ENCODE measurements around the gene TTC7B. TPM values are rescaled to one million over a fixed set of nuclear protein-coding genes. Genes with fewer than 3 reads are reported as not detected.

The TTC7B gene
- total and polyA plus RNA-seq, 2 experiments from 2014 or later: 7.9 to 28.6 TPM

GRCh38 chr14:90839889-90840266 is 23.6 kb upstream of the TTC7B start (continued):
- no peak for TF ChIP-seq ETS1 (IDR thresholded peaks at IDR 0.05)

- Histone ChIP-seq H3K27ac (ENCODE audit: low read depth) (no peak overlapping the region), H3K36me3 (ENCODE audit: insufficient read depth) (no peaks in the 10 kb centered on the region), H3K9me2 (ENCODE audit: insufficient read depth) (no peaks in the 10 kb centered on the region), H3K4me3 (no peak overlapping the region), H4K20me1 (replicated peaks; ENCODE audit: insufficient read depth) (no peaks in the 10 kb centered on the region), H3K4me1 (ENCODE audit: insufficient read depth) (no peaks in the 10 kb centered on the region), H3K79me2 (replicated peaks; ENCODE audit: insufficient read depth) (no peaks in the 10 kb centered on the region), H3K27me3 (ENCODE audit: insufficient read depth) (no peaks in the 10 kb centered on the region), H2AFZ (no peak overlapping the region; the same call in 1 of the 2 replicates), H3K4me2 (no peak overlapping the region), H3F3A (replicated peaks; ENCODE audit: low read depth) (no peaks in the 10 kb centered on the region)
- Mint-ChIP-seq H3K27ac (no peak overlapping the region), H3K4me3 (no peak overlapping the region), H3K4me1 (no peaks in the 10 kb centered on the region), H3K27me3 (ENCODE audit: insufficient read depth, low read depth, poor library complexity) (peaks cover 2% of the 10 kb centered on the region), H3K36me3 (ENCODE audit: low read depth) (no peaks in the 10 kb centered on the region), H3K9me3 (no peaks in the 10 kb centered on the region; the same call in 2 of the 3 replicates)
- ATAC-seq (no peak), DNase-seq (ENCODE audit: low spot score) (no peak)
- TF ChIP-seq CTCF (conservative IDR thresholded peaks at IDR 0.05; ENCODE audit: low read depth in 2 of 2): no peak
- no peak for TF ChIP-seq EZH2 (IDR thresholded peaks at IDR 0.05; ENCODE audit: low read depth, unreplicated experiment)
- TF ChIP-seq STAT1 (IDR thresholded peaks at IDR 0.05; ENCODE audit: unreplicated experiment): no peak
- no peak for TF ChIP-seq CREB1 (CRISPR knock-in tag; IDR thresholded peaks at IDR 0.05; ENCODE audit: low read depth)
- no peak for TF ChIP-seq JUNB (IDR thresholded peaks at IDR 0.05; ENCODE audit: unreplicated experiment)
- TF ChIP-seq NANOG (IDR thresholded peaks at IDR 0.05; ENCODE audit: borderline replicate concordance): no peak
- TF ChIP-seq POLR2AphosphoS5 (IDR thresholded peaks at IDR 0.05; ENCODE audit: low read depth): no peak
- TF ChIP-seq ZNF331 (CRISPR knock-in tag; IDR thresholded peaks at IDR 0.05; ENCODE audit: low read depth): no peak
- TF ChIP-seq ZNF114 (CRISPR knock-in tag; IDR thresholded peaks at IDR 0.05): no peak
- TF ChIP-seq REST (IDR thresholded peaks at IDR 0.05; ENCODE audit: unreplicated experiment): no peak
- TF ChIP-seq EZH2phosphoT487 (IDR thresholded peaks at IDR 0.05; ENCODE audit: unreplicated experiment): no peak
Measured at GRCh38 chr14:90839024-90839888, 23.0 kb upstream of the TTC7B start.

Data from GM23338 (cell line).